HL-60 (cell line): ENCODE measurements around the gene MAPKAPK2.

Source experiments
- DNase-seq, 2 experiments: peaks; one replicate each; pipeline ENCODE4 v3.0.0-alpha.2; 2010 to 2020; ENCODE audit warnings: low read depth in 1 of 2, low spot score in 1 of 2
- H3K27ac ChIP-seq: fragments of 250-450 bp; sonication (Bioruptor Pico); replicated peaks from 2 replicates; pipeline ENCODE4 v1.5.1; 2020; ENCODE audit warnings: mild to moderate bottlenecking, moderate library complexity
- H3K27me3 ChIP-seq: fragments of 250-450 bp; sonication (Bioruptor Pico); 2 replicates; pipeline ENCODE4 v1.5.1; 2021; ENCODE audit warnings: mild to moderate bottlenecking, moderate library complexity; ENCODE audit not compliant: insufficient read depth, poor library complexity, severe bottlenecking
- H3K4me3 ChIP-seq: replicated peaks from 2 replicates; pipeline ENCODE4 v1.5.1; 2011; ENCODE audit warnings: mild to moderate bottlenecking, control low read depth, low read length; ENCODE audit not compliant: insufficient read depth
- CTCF ChIP-seq: IDR thresholded peaks from one replicate; pipeline ENCODE4 v1.5.1; 2011; ENCODE audit warnings: low read length, control low read depth, inconsistent platforms; ENCODE audit not compliant: insufficient read depth
- GABPA ChIP-seq: IDR thresholded peaks from 2 replicates; pipeline ENCODE4 v1.6.1; 2012; ENCODE audit warnings: low read depth
- POLR2AphosphoS5 ChIP-seq: IDR thresholded peaks from 2 replicates; pipeline ENCODE4 v1.6.1; 2012; ENCODE audit warnings: low read depth
- REST ChIP-seq: IDR thresholded peaks from 2 replicates; pipeline ENCODE4 v1.6.1; 2012; ENCODE audit warnings: low read depth; ENCODE audit not compliant: insufficient replicate concordance
- SPI1 ChIP-seq: IDR thresholded peaks from 2 replicates; pipeline ENCODE4 v1.6.1; 2012; ENCODE audit warnings: low read depth, mild to moderate bottlenecking, borderline replicate concordance

Gene MAPKAPK2

GRCh38 chr1:206716870-206717673, 32.4 kb downstream of the MAPKAPK2 start:
- DNase-seq: peak in 1 of 2 experiments; percentile 44
- H3K27me3 ChIP-seq: no peaks in the 10 kb centered on the region
- TF ChIP-seq SPI1: no peak
- no peak for TF ChIP-seq CTCF
- TF ChIP-seq REST: no peak
- TF ChIP-seq GABPA: no peak
- no peak for TF ChIP-seq POLR2AphosphoS5
- no peak overlapping the region; the same call in 1 of the 2 replicates for H3K27ac ChIP-seq
- no peak overlapping the region for H3K4me3 ChIP-seq

- Histone ChIP-seq H3K4me3 (no peak overlapping the region), H3K27me3 (no peaks in the 10 kb centered on the region), H3K27ac (no peak overlapping the region)
- TF ChIP-seq POLR2AphosphoS5: no peak
- no peak for TF ChIP-seq SPI1
- TF ChIP-seq CTCF: no peak
- no peak for TF ChIP-seq REST
- TF ChIP-seq GABPA: no peak
- no peak for DNase-seq
Measured at GRCh38 chr1:206717674-206717989, 32.9 kb downstream of the MAPKAPK2 start.

- Histone ChIP-seq H3K27ac (no peak overlapping the region), H3K4me3 (no peak overlapping the region), H3K27me3 (no peaks in the 10 kb centered on the region)
- no peak for TF ChIP-seq POLR2AphosphoS5
- no peak for TF ChIP-seq REST
- TF ChIP-seq SPI1: no peak
- no peak for TF ChIP-seq GABPA
- no peak for TF ChIP-seq CTCF
- DNase-seq: no peak
Measured at GRCh38 chr1:206719169-206719839, 34.6 kb downstream of the MAPKAPK2 start.
